ENCODE data around the gene CDC14A.

CDC14A gene

DNA sequence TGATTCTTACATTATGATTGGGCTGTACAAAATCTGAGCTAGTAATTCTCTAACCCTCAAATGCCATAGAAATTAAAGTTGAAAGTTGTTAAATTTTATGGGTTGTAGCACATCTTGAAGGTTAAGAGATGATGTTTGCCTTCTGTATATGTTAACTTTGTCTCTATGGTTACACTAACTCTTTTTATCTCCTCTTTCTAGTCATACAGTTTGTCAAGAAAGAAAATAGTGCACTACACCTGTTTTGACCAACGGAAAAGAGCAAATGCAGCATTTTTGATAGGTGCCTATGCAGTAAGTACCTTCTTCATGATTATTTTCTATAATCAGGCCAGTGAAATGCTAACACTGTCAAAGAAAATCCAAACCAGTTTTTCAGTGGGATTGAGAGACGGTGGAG lies 38.2 kb downstream of the CDC14A start:
- TF ChIP-seq, protein P1, sequence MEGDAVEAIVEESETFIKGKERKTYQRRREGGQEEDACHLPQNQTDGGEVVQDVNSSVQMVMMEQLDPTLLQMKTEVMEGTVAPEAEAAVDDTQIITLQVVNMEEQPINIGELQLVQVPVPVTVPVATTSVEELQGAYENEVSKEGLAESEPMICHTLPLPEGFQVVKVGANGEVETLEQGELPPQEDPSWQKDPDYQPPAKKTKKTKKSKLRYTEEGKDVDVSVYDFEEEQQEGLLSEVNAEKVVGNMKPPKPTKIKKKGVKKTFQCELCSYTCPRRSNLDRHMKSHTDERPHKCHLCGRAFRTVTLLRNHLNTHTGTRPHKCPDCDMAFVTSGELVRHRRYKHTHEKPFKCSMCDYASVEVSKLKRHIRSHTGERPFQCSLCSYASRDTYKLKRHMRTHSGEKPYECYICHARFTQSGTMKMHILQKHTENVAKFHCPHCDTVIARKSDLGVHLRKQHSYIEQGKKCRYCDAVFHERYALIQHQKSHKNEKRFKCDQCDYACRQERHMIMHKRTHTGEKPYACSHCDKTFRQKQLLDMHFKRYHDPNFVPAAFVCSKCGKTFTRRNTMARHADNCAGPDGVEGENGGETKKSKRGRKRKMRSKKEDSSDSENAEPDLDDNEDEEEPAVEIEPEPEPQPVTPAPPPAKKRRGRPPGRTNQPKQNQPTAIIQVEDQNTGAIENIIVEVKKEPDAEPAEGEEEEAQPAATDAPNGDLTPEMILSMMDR (IDR thresholded peaks at IDR 0.05; ENCODE audit: low read depth, low read length, missing control alignments): no peak
- no peak overlapping the region for H3K4me3 ChIP-seq (replicated peaks; ENCODE audit: low read depth, low read length)
- DNase-seq (ENCODE audit: extremely low read depth, low read depth): no peak

DNA sequence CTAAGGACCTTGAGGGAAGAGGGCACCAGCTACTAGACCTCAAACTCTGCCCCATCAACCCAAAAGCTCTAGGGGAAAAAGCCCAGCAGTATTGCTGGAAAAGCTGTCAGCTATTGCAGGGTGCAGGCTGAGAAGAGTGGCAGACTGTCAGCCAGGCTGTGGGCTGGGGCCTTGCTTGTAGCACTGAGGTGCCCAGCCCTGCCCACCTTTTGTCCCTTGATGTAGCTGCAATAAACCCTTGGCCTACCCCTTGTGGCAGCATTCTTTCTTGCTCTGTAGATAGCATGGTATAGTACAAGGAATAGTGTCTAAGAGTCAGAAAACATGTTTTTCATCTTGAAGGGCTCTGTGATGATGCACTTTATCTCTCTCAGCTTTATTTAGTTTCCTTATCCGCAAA lies 39.4 kb downstream of the CDC14A start:
- TF ChIP-seq, protein P1 (IDR thresholded peaks at IDR 0.05; ENCODE audit: low read depth, low read length, missing control alignments): no peak
- no peak overlapping the region for H3K4me3 ChIP-seq (replicated peaks; ENCODE audit: low read depth, low read length)
- DNase-seq (ENCODE audit: extremely low read depth, low read depth): no peak

GRCh38 chr1:100392756-100393155 lies 40.5 kb downstream of the CDC14A start:
- H3K4me3 ChIP-seq (replicated peaks; ENCODE audit: low read depth, low read length): no peak overlapping the region
- TF ChIP-seq, protein P1 (IDR thresholded peaks at IDR 0.05; ENCODE audit: low read depth, low read length, missing control alignments): no peak
- no peak for DNase-seq (ENCODE audit: extremely low read depth, low read depth)

DNA sequence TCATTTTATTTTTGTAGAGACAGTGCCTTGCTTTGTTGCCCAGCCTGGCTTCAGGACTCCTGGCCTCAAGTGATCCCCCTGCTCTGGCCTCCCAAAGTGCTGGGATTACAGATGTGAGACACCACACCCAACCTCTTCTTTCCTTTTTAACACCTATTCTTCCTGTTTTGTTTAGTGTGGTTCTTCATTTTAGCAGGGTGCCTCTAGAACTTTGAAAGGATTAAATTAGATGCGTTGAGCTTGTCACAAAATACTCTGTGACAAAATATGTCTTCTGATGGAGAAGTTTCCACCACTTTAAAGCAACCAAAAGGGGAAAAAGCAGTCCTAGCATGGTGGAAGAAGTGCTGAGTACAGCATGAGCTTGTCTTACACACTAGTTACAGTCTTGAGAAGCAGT lies 42.0 kb downstream of the CDC14A start:
- DNase-seq (ENCODE audit: extremely low read depth, low read depth): no peak
- TF ChIP-seq, protein P1 (IDR thresholded peaks at IDR 0.05; ENCODE audit: low read depth, low read length, missing control alignments): no peak
- no peak overlapping the region for H3K4me3 ChIP-seq (replicated peaks; ENCODE audit: low read depth, low read length)

GRCh38 chr1:100395913-100396312 lies 43.6 kb downstream of the CDC14A start:
- no peak for DNase-seq (ENCODE audit: extremely low read depth, low read depth)
- H3K4me3 ChIP-seq (replicated peaks; ENCODE audit: low read depth, low read length): no peak overlapping the region
- TF ChIP-seq, protein P1 (IDR thresholded peaks at IDR 0.05; ENCODE audit: low read depth, low read length, missing control alignments): no peak

- no peak overlapping the region for H3K4me3 ChIP-seq (replicated peaks; ENCODE audit: low read depth, low read length)
- no peak for DNase-seq (ENCODE audit: extremely low read depth, low read depth)
- TF ChIP-seq, protein P1 (IDR thresholded peaks at IDR 0.05; ENCODE audit: low read depth, low read length, missing control alignments): no peak
These were observed 44.3 kb downstream of the CDC14A start for GRCh38 chr1:100396651-100397050.

DNA sequence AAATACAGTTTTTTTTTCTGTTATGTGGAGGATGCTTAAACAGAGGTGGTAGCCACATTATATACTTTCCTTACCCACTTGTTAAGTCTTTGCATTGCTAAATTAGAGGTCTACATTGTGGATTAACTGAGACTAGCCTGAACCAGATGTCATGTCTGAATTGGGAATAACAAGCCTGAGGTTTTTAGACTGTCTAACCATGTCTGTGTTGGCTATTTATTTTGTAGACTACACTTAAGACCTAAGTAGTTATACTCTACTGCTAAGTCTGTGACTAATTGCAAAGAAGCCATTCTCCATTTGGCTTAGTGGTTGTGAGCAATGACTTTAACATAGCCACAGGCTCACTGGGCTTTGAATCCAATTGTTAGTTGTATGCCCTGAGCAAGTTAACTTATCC lies 45.4 kb downstream of the CDC14A start:
- TF ChIP-seq, protein P1 (IDR thresholded peaks at IDR 0.05; ENCODE audit: low read depth, low read length, missing control alignments): no peak
- no peak for DNase-seq (ENCODE audit: extremely low read depth, low read depth)
- no peak overlapping the region for H3K4me3 ChIP-seq (replicated peaks; ENCODE audit: low read depth, low read length)

All from HFF-Myc (cell line).